Effector memory CD4-positive, alpha-beta T cell (primary cell): ENCODE data around the gene DERA.
"Not testable (repeated sequence)": the region's sequence is repeated elsewhere in the genome, so short reads cannot be mapped to it uniquely, and the experiment has no call there.

Experiments used
- DNase-seq, 3 donors: peaks; one replicate each; pipeline ENCODE4 v3.0.0-alpha.2; 2020
- H3K27ac ChIP-seq: 2 replicates; pipeline ENCODE4 v1.7.0; 2013; ENCODE audit warnings: mild to moderate bottlenecking, low read length, moderate library complexity; ENCODE audit not compliant: insufficient read depth, poor library complexity, severe bottlenecking
- H3K27me3 ChIP-seq: replicated peaks from 2 replicates; pipeline ENCODE4 v1.7.0; 2013; ENCODE audit warnings: mild to moderate bottlenecking, low read length; ENCODE audit not compliant: insufficient read depth, control insufficient read depth, poor library complexity, severe bottlenecking
- H3K36me3 ChIP-seq: 2 replicates; pipeline ENCODE4 v1.7.0; 2013; ENCODE audit warnings: mild to moderate bottlenecking, low read length, moderate library complexity; ENCODE audit not compliant: control insufficient read depth, insufficient read depth
- H3K4me1 ChIP-seq: 2 replicates; pipeline ENCODE4 v1.7.0; 2013; ENCODE audit warnings: low read length, mild to moderate bottlenecking; ENCODE audit not compliant: control insufficient read depth, insufficient read depth, poor library complexity, severe bottlenecking
- H3K4me3 ChIP-seq: 2 replicates; pipeline ENCODE4 v1.7.0; 2013; ENCODE audit warnings: low read length, low read depth, mild to moderate bottlenecking; ENCODE audit not compliant: insufficient read depth, poor library complexity, severe bottlenecking
- H3K9me3 ChIP-seq: 2 replicates; pipeline ENCODE4 v1.7.0; 2013; ENCODE audit warnings: mild to moderate bottlenecking, low read length, moderate library complexity; ENCODE audit not compliant: control insufficient read depth

DERA gene

GRCh38 chr12:15931590-15932053, 20.5 kb downstream of the DERA start:
- Histone ChIP-seq H3K36me3 (no peaks in the 10 kb centered on the region), H3K4me1 (no peaks in the 10 kb centered on the region), H3K4me3 (no peak overlapping the region), H3K9me3 (no peaks in the 10 kb centered on the region), H3K27ac (no peak overlapping the region), H3K27me3 (no peaks in the 10 kb centered on the region)
- DNase-seq, result no peak

- H3K9me3 ChIP-seq, result no peaks in the 10 kb centered on the region
- H3K27me3 ChIP-seq, result no peaks in the 10 kb centered on the region
- no peaks in the 10 kb centered on the region for H3K36me3 ChIP-seq
- H3K4me3 ChIP-seq, result no peak overlapping the region
- DNase-seq, result no peak
- no peaks in the 10 kb centered on the region for H3K4me1 ChIP-seq
- H3K27ac ChIP-seq, result no peak overlapping the region
Measured at GRCh38 chr12:15932327-15932726, 21.2 kb downstream of the DERA start.

- Histone ChIP-seq H3K4me3 (no peak overlapping the region), H3K4me1 (no peaks in the 10 kb centered on the region), H3K9me3 (no peaks in the 10 kb centered on the region), H3K27ac (no peak overlapping the region), H3K36me3 (no peaks in the 10 kb centered on the region), H3K27me3 (no peaks in the 10 kb centered on the region)
- no peak for DNase-seq
Measured at GRCh38 chr12:15932971-15933370, 21.8 kb downstream of the DERA start.

GRCh38 chr12:15933751-15934150, 22.6 kb downstream of the DERA start:
- Histone ChIP-seq H3K4me1 (no peaks in the 10 kb centered on the region), H3K9me3 (no peaks in the 10 kb centered on the region), H3K36me3 (no peaks in the 10 kb centered on the region), H3K27ac (no peak overlapping the region), H3K4me3 (no peak overlapping the region), H3K27me3 (no peaks in the 10 kb centered on the region)
- DNase-seq, result no peak

- Histone ChIP-seq H3K4me1 (no peaks in the 10 kb centered on the region), H3K27me3 (no peaks in the 10 kb centered on the region), H3K27ac (no peak overlapping the region), H3K4me3 (no peak overlapping the region), H3K9me3 (no peaks in the 10 kb centered on the region), H3K36me3 (no peaks in the 10 kb centered on the region)
- no peak for DNase-seq
Measured at GRCh38 chr12:15936751-15937150, 25.6 kb downstream of the DERA start.

- Histone ChIP-seq H3K4me1 (no peaks in the 10 kb centered on the region), H3K36me3 (no peaks in the 10 kb centered on the region), H3K27me3 (no peaks in the 10 kb centered on the region), H3K4me3 (no peak overlapping the region), H3K9me3 (no peaks in the 10 kb centered on the region), H3K27ac (no peak overlapping the region)
- no peak for DNase-seq
Measured at GRCh38 chr12:15937902-15938301, 26.8 kb downstream of the DERA start.

- Histone ChIP-seq H3K4me1 (no peaks in the 10 kb centered on the region), H3K36me3 (no peaks in the 10 kb centered on the region), H3K27ac (no peak overlapping the region), H3K27me3 (no peaks in the 10 kb centered on the region), H3K9me3 (no peaks in the 10 kb centered on the region), H3K4me3 (no peak overlapping the region)
- DNase-seq, result no peak
Measured at GRCh38 chr12:15939111-15939510, 28.0 kb downstream of the DERA start.

- Histone ChIP-seq H3K9me3 (no peaks in the 10 kb centered on the region), H3K27me3 (no peaks in the 10 kb centered on the region), H3K4me1 (no peaks in the 10 kb centered on the region), H3K4me3 (no peak overlapping the region), H3K27ac (no peak overlapping the region), H3K36me3 (no peaks in the 10 kb centered on the region)
- DNase-seq, result no peak
Measured at GRCh38 chr12:15942475-15942874, 31.3 kb downstream of the DERA start.

- not testable (repeated sequence) for H3K4me3 ChIP-seq, H3K27ac ChIP-seq, DNase-seq
Measured at GRCh38 chr12:15943519-15943918, 32.4 kb downstream of the DERA start.

GRCh38 chr12:15948461-15948860, 37.3 kb downstream of the DERA start:
- H3K4me1 ChIP-seq, H3K9me3 ChIP-seq, DNase-seq, H3K4me3 ChIP-seq, H3K27me3 ChIP-seq, H3K36me3 ChIP-seq, H3K27ac ChIP-seq: not testable (repeated sequence)

More at GRCh38 chr12:15943519-15943918, 32.4 kb downstream of the DERA start:
- not testable (repeated sequence) for H3K9me3 ChIP-seq, H3K27me3 ChIP-seq, H3K36me3 ChIP-seq, H3K4me1 ChIP-seq

GRCh38 chr12:15955281-15955680, 44.1 kb downstream of the DERA start:
- no peak for DNase-seq
- H3K27ac ChIP-seq, result no peak overlapping the region
- no peaks in the 10 kb centered on the region for H3K9me3 ChIP-seq
- no peaks in the 10 kb centered on the region for H3K27me3 ChIP-seq
- H3K4me3 ChIP-seq, result no peak overlapping the region
- H3K36me3 ChIP-seq, result peaks cover 3% of the 10 kb centered on the region
- H3K4me1 ChIP-seq, result no peaks in the 10 kb centered on the region
